ENCODE data around the gene DNAH14. TPM values are rescaled to one million over a fixed set of nuclear protein-coding genes. Genes with fewer than 3 reads are reported as not detected.

The DNAH14 gene
- total and polyA plus RNA-seq, 2 of the 8 experiments (the other 6 are each of a cell fraction or from before 2014, with no cell fraction given) = 8.4 to 40.7 TPM

DNA sequence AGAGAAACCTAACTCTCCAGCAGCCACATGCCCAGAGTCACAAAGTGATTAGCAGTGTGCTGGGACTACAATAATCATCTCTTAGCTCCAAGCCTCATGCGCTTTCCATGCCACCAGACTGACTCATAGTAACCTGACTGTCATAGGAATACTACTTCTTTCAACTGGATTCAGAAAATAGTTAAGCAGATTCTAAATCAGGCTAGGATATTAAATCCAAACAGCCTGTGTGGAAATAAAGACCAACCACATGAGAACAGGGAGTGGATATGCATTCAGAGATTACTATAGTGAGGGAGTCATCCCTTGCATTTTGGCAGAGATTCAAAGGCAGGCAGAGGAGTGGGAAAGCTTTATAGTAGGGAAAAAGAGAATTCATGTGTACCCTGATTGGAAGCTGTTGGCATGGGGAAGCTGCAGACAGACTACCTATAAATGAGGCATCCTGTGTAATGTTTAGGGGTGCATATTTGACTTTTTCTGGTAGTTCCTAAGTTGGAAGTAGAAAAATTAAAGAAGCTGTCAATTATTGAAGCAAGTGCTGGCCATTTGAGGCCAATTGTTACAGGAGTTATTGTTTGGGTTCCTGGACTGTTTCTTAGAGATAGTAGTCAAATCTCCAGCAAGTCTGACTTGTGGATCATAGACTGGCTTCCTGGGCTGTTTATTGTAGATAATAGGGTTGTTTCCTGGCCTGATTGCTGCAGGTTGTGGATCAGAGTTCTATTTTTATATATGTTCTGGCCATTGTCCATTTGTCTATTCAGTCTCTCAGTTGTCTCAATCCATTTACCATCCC lies 31.7 kb upstream of the DNAH14 start (continued):
- TF ChIP-seq SIRT6 (IDR thresholded peaks at IDR 0.05; ENCODE audit: low read length) = no peak
- TF ChIP-seq CREB1 (IDR thresholded peaks at IDR 0.05) = no peak
- TF ChIP-seq, protein P1, sequence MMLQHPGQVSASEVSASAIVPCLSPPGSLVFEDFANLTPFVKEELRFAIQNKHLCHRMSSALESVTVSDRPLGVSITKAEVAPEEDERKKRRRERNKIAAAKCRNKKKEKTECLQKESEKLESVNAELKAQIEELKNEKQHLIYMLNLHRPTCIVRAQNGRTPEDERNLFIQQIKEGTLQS (IDR thresholded peaks at IDR 0.05; ENCODE audit: insufficient read depth, low read depth, low read length) = no peak
- TF ChIP-seq GTF2F1 (IDR thresholded peaks at IDR 0.05; ENCODE audit: borderline replicate concordance, low read depth, low read length) = no peak
- no peak for TF ChIP-seq EP300 (IDR thresholded peaks at IDR 0.05; ENCODE audit: borderline replicate concordance in 1 of 2, low read depth in 2 of 2, low read length in 2 of 2)

Measured in H1 (cell line).